GM18498 (cell line): ENCODE measurements around the gene SMARCC1.

Experiments used
- ATAC-seq: cut with Tn5 transposase; IDR thresholded peaks from one replicate; pipeline ENCODE4 v1.9.1; 2021; ENCODE audit warnings: mild to moderate bottlenecking, moderate library complexity; ENCODE audit not compliant: unreplicated experiment

Gene SMARCC1

GRCh38 chr3:47590216-47590615, 191.5 kb downstream of the SMARCC1 start:
- no peak for ATAC-seq

DNA sequence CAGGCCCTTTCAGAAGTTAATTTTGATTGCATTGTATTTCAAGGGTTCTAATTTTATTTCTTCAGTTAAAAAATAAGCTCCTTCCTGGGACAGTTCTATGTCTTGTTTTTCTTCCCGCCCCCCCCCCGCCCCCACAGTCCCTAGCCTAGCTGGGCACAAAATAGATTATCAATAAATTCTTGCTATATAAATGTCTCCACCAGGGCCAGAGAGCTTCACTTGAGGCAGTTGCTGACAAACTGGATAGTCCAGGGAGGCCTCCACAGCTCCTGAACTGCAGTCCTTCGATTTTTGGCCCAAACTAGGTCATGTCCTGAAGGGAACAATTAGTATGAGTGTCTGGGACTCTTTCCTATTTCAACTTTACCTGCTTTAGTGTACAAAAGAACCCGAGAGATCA, 193.1 kb downstream of the SMARCC1 start:
- no peak for ATAC-seq

DNA sequence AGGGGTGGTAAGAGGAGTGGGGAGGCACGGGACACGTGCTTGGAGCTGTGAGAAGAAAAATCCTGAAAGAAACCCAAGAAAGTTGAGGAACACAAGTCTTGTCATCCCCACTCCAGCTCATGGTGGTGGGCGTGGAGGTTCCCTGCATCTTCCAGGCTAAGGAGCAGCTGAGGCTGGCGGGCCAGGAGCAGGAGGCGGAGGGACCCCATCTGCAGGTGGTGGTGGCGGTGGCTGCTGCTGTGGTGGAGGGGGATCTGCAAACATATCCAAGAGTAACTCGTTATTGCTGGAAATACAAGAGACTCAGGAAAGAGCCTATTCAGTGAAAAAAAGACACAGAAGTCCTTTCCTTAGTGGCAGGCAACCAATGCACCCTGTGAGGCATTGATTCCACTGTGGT, 193.6 kb downstream of the SMARCC1 start:
- no peak for ATAC-seq

GRCh38 chr3:47586746-47587145, 194.9 kb downstream of the SMARCC1 start:
- ATAC-seq, result no peak

DNA sequence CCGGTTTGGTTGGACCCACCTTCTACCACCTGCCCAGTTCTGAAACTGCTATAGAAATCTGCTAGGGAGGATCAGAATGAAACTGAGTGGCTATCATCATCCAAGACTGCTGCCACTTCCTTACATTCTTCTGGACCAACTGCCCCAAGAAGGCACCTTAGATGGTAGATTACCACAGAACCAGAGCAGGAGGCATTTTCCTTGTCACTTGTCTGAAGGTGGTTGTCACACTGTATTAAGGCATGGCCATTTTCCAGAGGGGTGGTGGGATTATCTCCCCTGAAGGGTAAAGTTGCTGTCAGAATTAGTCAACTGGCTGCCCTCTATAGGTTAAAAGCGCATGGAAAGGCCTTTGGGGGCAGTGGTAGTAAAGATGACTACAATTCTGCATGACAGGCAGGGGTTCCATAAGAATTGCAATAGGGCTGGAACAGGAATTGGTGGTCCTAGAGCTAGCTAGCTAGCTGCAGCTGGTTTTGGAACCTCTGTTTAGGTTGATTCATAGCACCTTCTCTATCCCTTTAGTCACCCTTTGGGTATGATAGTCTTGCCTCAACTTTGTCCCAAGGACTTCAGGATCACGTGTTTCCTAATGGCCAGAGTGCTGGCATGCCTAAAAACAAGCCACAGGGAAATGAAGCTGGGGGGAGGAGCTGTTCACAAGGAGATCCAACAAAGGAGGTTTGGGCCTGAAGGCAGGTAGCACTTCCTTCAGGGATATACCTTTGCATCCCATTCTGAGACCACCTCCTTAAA, 198.2 kb downstream of the SMARCC1 start:
- ATAC-seq, result no peak

GRCh38 chr3:47581835-47582234, 199.9 kb downstream of the SMARCC1 start:
- ATAC-seq, result no peak

- no peak for ATAC-seq
Measured at GRCh38 chr3:47581422-47581821, 200.3 kb downstream of the SMARCC1 start.

- no peak for ATAC-seq
Measured at GRCh38 chr3:47580481-47580880, 201.2 kb downstream of the SMARCC1 start.

DNA sequence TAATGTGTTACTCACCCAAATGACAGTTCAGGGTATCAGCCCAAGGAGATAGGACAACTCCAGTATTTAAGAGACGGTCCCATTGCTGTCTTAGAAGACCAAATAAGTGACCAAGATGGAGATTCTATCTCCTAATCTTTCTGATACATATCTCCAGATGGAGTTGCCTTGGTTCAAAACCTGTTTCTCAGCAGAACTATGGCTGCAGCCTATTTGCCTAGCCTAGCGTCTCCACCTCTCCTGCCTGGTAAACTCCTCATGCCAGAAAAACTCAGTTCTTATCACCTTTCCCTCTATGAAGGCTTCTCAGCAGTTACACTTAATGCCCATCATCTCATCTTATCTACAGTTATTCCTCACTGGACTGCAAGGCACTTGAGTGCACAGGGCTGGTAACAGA, 201.8 kb downstream of the SMARCC1 start:
- ATAC-seq, result no peak

- ATAC-seq, result no peak
Measured at GRCh38 chr3:47578691-47579632, 202.7 kb downstream of the SMARCC1 start, which contains the start of gene CSPG5. Gene CSPG5 (minus strand): TSS chr3:47578865. CDS start chr3:47578693, 172 bp downstream.

DNA sequence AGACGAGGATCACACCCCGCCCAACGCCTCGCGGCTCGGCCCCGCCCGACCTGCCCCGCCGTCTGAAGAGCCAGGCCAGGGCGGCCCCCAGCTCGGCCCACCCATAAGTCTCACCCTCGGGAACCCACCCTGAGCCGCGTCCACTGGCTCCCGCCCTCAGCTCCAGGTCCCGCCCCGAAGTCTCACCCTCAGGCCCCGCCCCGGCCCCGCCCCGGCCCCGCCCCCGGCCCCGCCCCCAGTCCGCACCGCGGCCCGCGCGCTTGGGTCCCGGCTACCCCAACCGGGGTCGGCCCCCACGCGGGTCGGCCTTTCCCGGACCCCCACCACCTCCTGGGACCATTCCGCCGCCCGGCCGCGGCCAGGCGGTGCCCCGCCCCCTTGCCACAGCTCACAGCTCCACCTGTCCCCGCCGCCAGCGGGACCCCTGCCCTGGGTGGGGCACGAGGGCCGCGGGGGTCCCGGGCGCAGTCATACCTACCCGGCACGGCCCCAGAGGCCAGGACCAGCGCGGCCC, 203.5 kb downstream of the SMARCC1 start:
- ATAC-seq, result no peak

DNA sequence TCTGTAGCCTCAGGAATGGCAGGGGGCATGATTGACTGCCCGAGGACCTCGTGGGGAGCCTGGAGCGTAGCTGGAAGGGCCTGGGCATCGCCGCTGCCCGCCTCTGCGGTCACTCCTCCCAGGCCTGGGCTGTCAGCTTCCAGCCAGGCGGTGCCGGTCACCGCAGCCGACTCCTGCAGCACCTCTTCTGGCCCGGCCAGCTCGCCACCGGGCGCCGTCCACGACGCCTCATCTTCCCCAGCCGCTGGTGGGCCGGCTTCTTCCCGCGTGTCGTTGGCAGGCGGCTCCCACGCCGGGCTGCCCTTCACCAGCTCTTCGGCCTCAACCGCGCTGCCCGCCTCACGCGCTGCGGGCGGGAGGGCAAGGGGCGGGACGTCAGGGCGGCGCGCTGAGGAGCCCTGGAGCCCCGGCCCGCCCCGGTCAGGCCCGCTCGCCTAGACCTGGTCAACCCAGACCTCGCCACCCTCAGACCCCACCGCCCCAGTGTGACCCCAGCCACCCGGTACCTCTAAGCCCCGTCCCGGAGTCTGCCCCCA, 204.0 kb downstream of the SMARCC1 start:
- no peak for ATAC-seq

- no peak for ATAC-seq
Measured at GRCh38 chr3:47573190-47574172, 208.2 kb downstream of the SMARCC1 start.

- no peak for ATAC-seq
Measured at GRCh38 chr3:47571391-47572175, 210.1 kb downstream of the SMARCC1 start.

DNA sequence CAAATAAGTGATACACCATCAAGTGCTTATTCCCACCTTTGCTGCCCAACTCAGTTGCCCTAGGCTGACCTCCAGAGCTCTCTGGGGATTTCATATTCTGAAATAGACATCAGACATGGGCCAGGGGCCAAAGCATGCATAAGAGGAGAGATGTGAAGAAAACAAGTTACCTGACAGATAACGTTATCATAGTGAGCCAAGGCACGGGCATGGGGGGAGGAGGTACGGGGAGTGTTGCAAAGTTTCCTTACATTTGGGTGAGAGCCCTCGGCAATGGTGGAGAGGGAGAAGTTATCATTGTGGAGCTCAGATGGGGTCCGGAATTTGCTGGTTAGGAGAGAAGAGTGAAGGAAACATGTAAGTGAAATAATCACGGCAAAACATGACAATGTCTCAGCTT, 212.8 kb downstream of the SMARCC1 start:
- no peak for ATAC-seq

GRCh38 chr3:47567149-47567548, 214.5 kb downstream of the SMARCC1 start:
- no peak for ATAC-seq

DNA sequence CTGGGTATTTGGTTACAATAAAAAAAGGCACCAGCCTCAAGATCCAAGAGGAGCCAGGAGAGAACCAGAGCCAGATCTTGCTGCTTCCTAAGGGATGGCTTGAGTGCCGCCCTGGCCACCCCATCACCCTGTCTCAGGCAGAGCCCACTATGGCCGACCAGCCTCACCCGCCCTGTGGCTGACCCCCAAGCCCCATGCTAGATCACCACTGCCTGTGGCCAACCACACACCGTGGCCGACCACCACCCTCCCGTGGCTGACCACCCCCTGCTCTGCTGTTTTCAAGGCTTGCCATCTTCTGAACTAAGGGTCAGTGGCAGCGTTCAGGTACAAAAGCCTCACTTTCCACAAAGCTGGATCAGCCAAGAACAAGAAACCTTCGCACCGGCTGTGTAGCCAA, 215.0 kb downstream of the SMARCC1 start:
- no peak for ATAC-seq

- ATAC-seq, result no peak
Measured at GRCh38 chr3:47565734-47566550, 215.8 kb downstream of the SMARCC1 start.

- no peak for ATAC-seq
Measured at GRCh38 chr3:47556351-47556750, 225.3 kb downstream of the SMARCC1 start.
